Measurements from ENCODE around the gene ANKRD49. TPM values are rescaled to one million over a fixed set of nuclear protein-coding genes. Genes with fewer than 3 reads are reported as not detected.

The ANKRD49 gene
- total RNA-seq, 3 donors from 2014 or later, result 15.1 to 17.9 (median 16.3) TPM

DNA sequence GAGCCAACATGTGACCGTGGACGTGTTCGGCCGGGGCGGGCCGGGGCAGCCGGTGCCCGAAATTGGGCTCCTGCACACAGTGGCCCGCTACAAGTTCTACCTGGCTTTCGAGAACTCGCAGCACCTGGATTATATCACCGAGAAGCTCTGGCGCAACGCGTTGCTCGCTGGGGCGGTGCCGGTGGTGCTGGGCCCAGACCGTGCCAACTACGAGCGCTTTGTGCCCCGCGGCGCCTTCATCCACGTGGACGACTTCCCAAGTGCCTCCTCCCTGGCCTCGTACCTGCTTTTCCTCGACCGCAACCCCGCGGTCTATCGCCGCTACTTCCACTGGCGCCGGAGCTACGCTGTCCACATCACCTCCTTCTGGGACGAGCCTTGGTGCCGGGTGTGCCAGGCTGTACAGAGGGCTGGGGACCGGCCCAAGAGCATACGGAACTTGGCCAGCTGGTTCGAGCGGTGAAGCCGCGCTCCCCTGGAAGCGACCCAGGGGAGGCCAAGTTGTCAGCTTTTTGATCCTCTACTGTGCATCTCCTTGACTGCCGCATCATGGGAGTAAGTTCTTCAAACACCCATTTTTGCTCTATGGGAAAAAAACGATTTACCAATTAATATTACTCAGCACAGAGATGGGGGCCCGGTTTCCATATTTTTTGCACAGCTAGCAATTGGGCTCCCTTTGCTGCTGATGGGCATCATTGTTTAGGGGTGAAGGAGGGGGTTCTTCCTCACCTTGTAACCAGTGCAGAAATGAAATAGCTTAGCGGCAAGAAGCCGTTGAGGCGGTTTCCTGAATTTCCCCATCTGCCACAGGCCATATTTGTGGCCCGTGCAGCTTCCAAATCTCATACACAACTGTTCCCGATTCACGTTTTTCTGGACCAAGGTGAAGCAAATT is 51.7 kb downstream of the ANKRD49 start:
- Histone ChIP-seq H3K9me3 (no peaks in the 10 kb centered on the region), H3K4me1 (ENCODE audit: low read depth) (peaks cover 39% of the 10 kb centered on the region), H3K36me3 (ENCODE audit: low read depth) (no peaks in the 10 kb centered on the region), H3K4me3 (peak overlapping the region; percentile 69)
- ATAC-seq (peak; percentile 4), DNase-seq (peak; percentile 62 to 72 (median 68))
- intact Hi-C loops (cut with DNase I, micrococcal nuclease), result no loop called here
- no peak for TF ChIP-seq CTCF (IDR thresholded peaks at IDR 0.05)

DNA sequence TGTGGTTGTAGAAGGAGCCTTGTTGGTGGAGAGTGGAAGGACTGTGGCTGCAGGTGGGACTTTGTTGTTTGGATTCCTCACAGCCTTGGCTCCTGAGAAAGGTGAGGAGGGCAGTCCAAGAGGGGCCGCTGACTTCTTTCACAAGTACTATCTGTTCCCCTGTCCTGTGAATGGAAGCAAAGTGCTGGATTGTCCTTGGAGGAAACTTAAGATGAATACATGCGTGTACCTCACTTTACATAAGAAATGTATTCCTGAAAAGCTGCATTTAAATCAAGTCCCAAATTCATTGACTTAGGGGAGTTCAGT is 52.3 kb downstream of the ANKRD49 start:
- no peaks in the 10 kb centered on the region for H3K36me3 ChIP-seq (ENCODE audit: low read depth)
- no peak for TF ChIP-seq CTCF (IDR thresholded peaks at IDR 0.05)
- no peak for ATAC-seq
- peak overlapping the region; percentile 69 for H3K4me3 ChIP-seq
- intact Hi-C loops (cut with DNase I, micrococcal nuclease), result no loop called here
- H3K9me3 ChIP-seq, result no peaks in the 10 kb centered on the region
- DNase-seq, result peak in 1 of 3 donors; percentile 22
- H3K4me1 ChIP-seq (ENCODE audit: low read depth), result peaks cover 36% of the 10 kb centered on the region

GRCh38 chr11:94546886-94547285 is 53.1 kb downstream of the ANKRD49 start:
- Histone ChIP-seq H3K4me1 (ENCODE audit: low read depth) (peaks cover 32% of the 10 kb centered on the region), H3K36me3 (ENCODE audit: low read depth) (no peaks in the 10 kb centered on the region), H3K4me3 (no peak overlapping the region), H3K9me3 (no peaks in the 10 kb centered on the region)
- DNase-seq (peak in 2 of 3 donors; percentile 37 to 66), ATAC-seq (peak; percentile 10)
- no peak for TF ChIP-seq CTCF (IDR thresholded peaks at IDR 0.05)
- intact Hi-C loops (cut with DNase I, micrococcal nuclease), result no loop called here

DNA sequence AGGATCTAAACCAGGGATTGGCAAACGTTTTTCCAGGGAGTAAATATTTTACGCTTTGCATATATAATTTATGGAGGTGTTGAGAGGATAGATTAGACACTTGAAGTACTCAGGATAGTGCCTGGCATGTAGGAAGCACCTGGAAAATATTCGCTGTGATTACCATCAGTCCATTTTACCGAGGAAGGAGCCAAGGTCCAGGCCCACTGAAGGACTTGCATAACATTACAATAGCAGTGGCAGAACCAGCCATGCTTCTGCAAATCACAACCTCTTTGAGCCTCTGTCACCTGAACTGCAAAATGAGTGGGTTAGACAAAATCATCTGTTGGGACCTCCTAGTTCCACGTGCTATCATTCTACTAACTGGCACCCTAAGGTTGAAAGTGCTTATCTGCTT is 55.4 kb downstream of the ANKRD49 start:
- ATAC-seq (no peak), DNase-seq (peak in 1 of 3 donors; percentile 27)
- H3K36me3 ChIP-seq (ENCODE audit: low read depth), result no peaks in the 10 kb centered on the region
- H3K4me3 ChIP-seq, result no peak overlapping the region
- H3K9me3 ChIP-seq, result no peaks in the 10 kb centered on the region
- intact Hi-C loops (cut with DNase I, micrococcal nuclease), result no loop called here
- no peak for TF ChIP-seq CTCF (IDR thresholded peaks at IDR 0.05)
- peaks cover 19% of the 10 kb centered on the region for H3K4me1 ChIP-seq (ENCODE audit: low read depth)

Small RNA genes lying within 50 kb of the gene (microRNA-seq; reads per million reads assigned to microRNA genes)
- gene MIR548L, result 4.4 reads per million, percentile 20 among the genes with 10 or more reads in this experiment

Other genes starting within 250 kb of the ANKRD49 start
- gene IZUMO1R, start 189.4 kb upstream of the ANKRD49 start, total RNA-seq, result not detected
- under 1 TPM in 1 of 3 donors, not detected in 2; 0.51 TPM for gene GPR83, start 92.6 kb upstream of the ANKRD49 start, total RNA-seq
- 10 to 100 TPM; 15.3 to 18.0 (median 16.9) TPM for gene MRE11, start 140 bp upstream of the ANKRD49 start, total RNA-seq
- not detected for gene C11orf97, start 18.5 kb downstream of the ANKRD49 start, total RNA-seq
- 10 to 100 TPM; 13.9 to 23.5 (median 21.9) TPM for gene FUT4, start 49.9 kb downstream of the ANKRD49 start, total RNA-seq
- 10 to 100 TPM in 1 of 3 donors, 1 to 10 TPM in 2; 5.0 to 11.5 (median 5.9) TPM for gene PIWIL4, start 73.4 kb downstream of the ANKRD49 start, total RNA-seq